SH-SY5Y (cell line): ENCODE data around the gene HDAC10.

Experiments used
- GATA2 ChIP-seq: IDR thresholded peaks from 2 replicates; pipeline ENCODE4 v1.6.1; 2011; ENCODE audit warnings: mild to moderate bottlenecking, low read depth, low read length
- GATA3 ChIP-seq: IDR thresholded peaks from 2 replicates; pipeline ENCODE4 v1.6.1; 2011; ENCODE audit warnings: low read depth, mild to moderate bottlenecking, low read length, moderate library complexity

- TF ChIP-seq GATA2 (no peak), GATA3 (no peak)
Observed at GRCh38 chr22:50255099-50255498, 4.0 kb upstream of the HDAC10 start.
